Nucleus accumbens (tissue), 56 donors: ENCODE results near the gene SDHB.

Experiments used
- DNase-seq, 56 donors: peaks; one replicate each; lab custom pipeline; 2025; lab: John Stamatoyannopoulos, UW

Gene SDHB

DNA sequence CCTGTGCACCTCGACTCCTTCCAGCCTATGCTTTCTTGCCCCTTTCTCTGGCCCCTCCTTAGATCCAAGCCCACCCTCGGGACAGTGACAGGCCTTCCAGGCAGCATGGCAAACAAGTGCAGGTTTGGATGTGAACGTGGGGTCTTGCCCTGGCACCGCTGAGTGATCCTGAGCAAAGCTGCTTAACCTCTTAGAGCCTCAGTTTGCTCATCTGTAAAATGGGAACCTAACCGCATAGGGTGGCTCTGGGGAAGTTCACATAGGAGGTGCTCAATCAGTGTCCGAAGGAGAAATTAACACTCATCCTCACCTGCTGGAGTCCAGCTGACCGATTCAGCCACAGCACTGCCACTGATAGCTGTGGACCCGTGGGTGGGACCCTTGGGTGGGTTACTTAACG, 80.6 kb downstream of the SDHB start:
- DNase-seq, result no peak

DNA sequence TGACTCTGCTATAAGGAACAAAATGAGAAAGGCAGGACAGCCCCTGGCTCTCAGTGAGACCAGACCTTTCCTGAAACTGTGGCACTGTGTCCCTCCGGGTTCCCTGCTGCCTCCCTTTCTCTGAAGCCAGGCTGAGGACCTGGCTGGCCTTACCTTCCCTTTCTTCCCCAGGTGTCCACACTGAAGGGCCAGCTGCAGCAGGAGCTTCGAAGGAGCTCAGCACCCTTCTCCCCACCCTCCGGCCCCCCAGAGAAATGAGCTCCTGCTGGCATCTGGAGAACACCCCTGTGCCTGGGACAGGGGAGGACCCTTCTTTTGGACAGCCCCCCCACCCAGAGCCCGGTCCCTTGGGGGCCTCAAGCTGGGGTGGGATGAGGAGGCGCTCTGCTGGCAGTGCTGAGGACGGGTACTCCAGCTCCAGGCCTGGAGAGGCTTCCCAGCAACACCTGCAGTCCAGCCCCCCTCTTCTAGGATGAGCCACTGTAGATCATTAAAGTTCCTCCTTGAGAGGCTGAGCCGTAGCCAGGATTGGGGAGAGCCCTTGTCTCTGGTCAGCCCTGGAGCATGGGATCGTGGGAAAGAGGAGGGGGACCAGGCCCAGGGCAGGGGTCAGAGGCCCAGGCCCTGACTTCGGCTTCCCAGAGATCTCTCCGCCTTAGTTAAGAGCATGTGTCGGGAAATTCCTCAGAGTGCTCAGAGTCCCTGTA, 81.5 kb downstream of the SDHB start:
- no peak for DNase-seq

GRCh38 chr1:16971341-16972188, 82.3 kb downstream of the SDHB start:
- DNase-seq, result no peak

DNA sequence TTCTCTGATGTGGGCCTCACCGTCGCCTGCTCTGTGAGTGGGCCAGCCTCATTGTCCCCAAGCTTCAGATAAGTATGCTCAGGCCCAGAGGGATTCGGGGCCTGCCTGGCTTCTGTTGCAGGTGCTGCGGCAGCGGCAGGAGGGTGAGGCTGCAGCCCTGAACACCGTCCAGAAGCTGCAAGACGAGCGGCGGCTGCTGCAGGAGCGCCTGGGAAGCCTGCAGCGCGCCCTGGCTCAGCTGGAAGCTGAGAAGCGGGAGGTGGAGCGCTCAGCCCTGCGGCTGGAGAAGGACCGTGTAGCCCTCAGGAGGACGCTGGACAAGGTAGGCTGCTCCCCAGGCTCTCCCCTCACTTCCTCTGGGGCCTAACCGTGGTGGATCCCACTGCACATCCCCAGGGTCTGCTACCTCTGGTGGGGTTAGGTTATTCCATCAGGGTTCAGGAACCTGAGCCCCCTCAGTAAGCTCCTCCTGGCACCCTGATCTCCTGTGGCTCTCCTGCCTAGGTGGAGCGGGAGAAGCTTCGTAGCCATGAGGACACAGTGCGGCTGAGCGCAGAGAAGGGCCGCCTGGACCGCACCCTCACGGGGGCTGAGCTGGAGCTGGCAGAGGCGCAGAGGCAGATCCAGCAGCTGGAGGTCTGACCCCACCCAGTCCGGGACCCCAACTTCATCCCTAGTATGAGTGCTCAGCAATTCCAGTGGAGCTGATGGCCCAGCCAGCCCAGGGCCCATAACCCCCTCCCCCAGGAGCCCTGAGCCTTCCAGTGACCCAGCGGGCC, 83.5 kb downstream of the SDHB start:
- DNase-seq, result no peak

GRCh38 chr1:16969651-16970050, 84.2 kb downstream of the SDHB start:
- DNase-seq, result no peak

GRCh38 chr1:16969057-16969611, 84.7 kb downstream of the SDHB start:
- no peak for DNase-seq
